Neural progenitor cell (in vitro differentiated cells): ENCODE results near the gene GLUL.

ENCODE experiments used
- EZH2phosphoT487 ChIP-seq: fragments of 200-600 bp; sonication (generic); IDR thresholded peaks from 2 replicates; pipeline ENCODE4 v1.6.1; 2017; ENCODE audit warnings: antibody characterized with exemption
- TF ChIP-seq, protein P1 (sequence below): fragments of 200-600 bp; sonication (generic); IDR thresholded peaks from 2 replicates; pipeline ENCODE4 v1.5.1; 2017; ENCODE audit warnings: antibody characterized with exemption, mild to moderate bottlenecking

- TF ChIP-seq, protein P1, sequence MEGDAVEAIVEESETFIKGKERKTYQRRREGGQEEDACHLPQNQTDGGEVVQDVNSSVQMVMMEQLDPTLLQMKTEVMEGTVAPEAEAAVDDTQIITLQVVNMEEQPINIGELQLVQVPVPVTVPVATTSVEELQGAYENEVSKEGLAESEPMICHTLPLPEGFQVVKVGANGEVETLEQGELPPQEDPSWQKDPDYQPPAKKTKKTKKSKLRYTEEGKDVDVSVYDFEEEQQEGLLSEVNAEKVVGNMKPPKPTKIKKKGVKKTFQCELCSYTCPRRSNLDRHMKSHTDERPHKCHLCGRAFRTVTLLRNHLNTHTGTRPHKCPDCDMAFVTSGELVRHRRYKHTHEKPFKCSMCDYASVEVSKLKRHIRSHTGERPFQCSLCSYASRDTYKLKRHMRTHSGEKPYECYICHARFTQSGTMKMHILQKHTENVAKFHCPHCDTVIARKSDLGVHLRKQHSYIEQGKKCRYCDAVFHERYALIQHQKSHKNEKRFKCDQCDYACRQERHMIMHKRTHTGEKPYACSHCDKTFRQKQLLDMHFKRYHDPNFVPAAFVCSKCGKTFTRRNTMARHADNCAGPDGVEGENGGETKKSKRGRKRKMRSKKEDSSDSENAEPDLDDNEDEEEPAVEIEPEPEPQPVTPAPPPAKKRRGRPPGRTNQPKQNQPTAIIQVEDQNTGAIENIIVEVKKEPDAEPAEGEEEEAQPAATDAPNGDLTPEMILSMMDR: no peak
- TF ChIP-seq EZH2phosphoT487: no peak
Measured at GRCh38 chr1:182383037-182383661, 8.4 kb downstream of the GLUL start.
